ENCODE data around the gene CSNK1G1. TPM values are rescaled to one million over a fixed set of nuclear protein-coding genes. Genes with fewer than 3 reads are reported as not detected.

CSNK1G1 gene
- polyA plus RNA-seq, 1 donor from 2014 or later: 18.9 TPM

- no peaks in the 10 kb centered on the region for H3K36me3 ChIP-seq (ENCODE audit: insufficient read depth, low read length)
- no peaks in the 10 kb centered on the region for H3K79me2 ChIP-seq (replicated peaks; ENCODE audit: insufficient read depth, low read length)
- no peak overlapping the region for H3K27ac ChIP-seq (ENCODE audit: low read length)
- H3K4me2 ChIP-seq (ENCODE audit: low read length): no peak overlapping the region
- H3K9me2 ChIP-seq (ENCODE audit: insufficient read depth, low read length): no peaks in the 10 kb centered on the region
- TF ChIP-seq SMC3 (conservative IDR thresholded peaks at IDR 0.05; ENCODE audit: poor library complexity): no peak
- no peak for TF ChIP-seq MXI1 (conservative IDR thresholded peaks at IDR 0.05; ENCODE audit: poor library complexity, severe bottlenecking)
- TF ChIP-seq POLR2AphosphoS5 (IDR thresholded peaks at IDR 0.05): no peak
- TF ChIP-seq RAD21 (conservative IDR thresholded peaks at IDR 0.05): no peak
- TF ChIP-seq REST (IDR thresholded peaks at IDR 0.05; ENCODE audit: borderline replicate concordance): no peak
- TF ChIP-seq EZH2 (IDR thresholded peaks at IDR 0.05; ENCODE audit: borderline replicate concordance, insufficient read depth, low read length, poor library complexity, severe bottlenecking): no peak
- TF ChIP-seq EP300 (conservative IDR thresholded peaks at IDR 0.05; ENCODE audit: poor library complexity, severe bottlenecking): no peak
- no peak for TF ChIP-seq TAF1 (IDR thresholded peaks at IDR 0.05; ENCODE audit: low read depth)
- no peak for TF ChIP-seq CTCF (IDR thresholded peaks at IDR 0.05; ENCODE audit: poor library complexity, severe bottlenecking)
- H3F3A ChIP-seq (ENCODE audit: insufficient read depth, low read length, poor library complexity, severe bottlenecking): no peaks in the 10 kb centered on the region
- no peak overlapping the region for H3K9ac ChIP-seq (ENCODE audit: low read length)
- no peaks in the 10 kb centered on the region for H4K20me1 ChIP-seq (ENCODE audit: insufficient read depth)
- H3K9me3 ChIP-seq (ENCODE audit: low read length): no peaks in the 10 kb centered on the region
- no peaks in the 10 kb centered on the region for H3K27me3 ChIP-seq (ENCODE audit: insufficient read depth, low read depth, low read length)
- H2AFZ ChIP-seq (ENCODE audit: low read depth, low read length): no peak overlapping the region
- no peak overlapping the region for H3K4me3 ChIP-seq (ENCODE audit: low read length)
Observed at GRCh38 chr15:64340355-64340754, 15.6 kb downstream of the CSNK1G1 start.

GRCh38 chr15:64337761-64338160 lies 18.2 kb downstream of the CSNK1G1 start:
- H4K20me1 ChIP-seq (ENCODE audit: insufficient read depth): no peaks in the 10 kb centered on the region
- no peaks in the 10 kb centered on the region for H3K79me2 ChIP-seq (replicated peaks; ENCODE audit: insufficient read depth, low read length)

More at GRCh38 chr15:64337761-64338160, 18.2 kb downstream of the CSNK1G1 start:
- TF ChIP-seq MXI1 (conservative IDR thresholded peaks at IDR 0.05; ENCODE audit: poor library complexity, severe bottlenecking) (no peak), REST (IDR thresholded peaks at IDR 0.05; ENCODE audit: borderline replicate concordance) (no peak), CTCF (IDR thresholded peaks at IDR 0.05; ENCODE audit: poor library complexity, severe bottlenecking) (no peak), POLR2AphosphoS5 (IDR thresholded peaks at IDR 0.05) (no peak), EP300 (conservative IDR thresholded peaks at IDR 0.05; ENCODE audit: poor library complexity, severe bottlenecking) (no peak), RAD21 (conservative IDR thresholded peaks at IDR 0.05) (no peak), EZH2 (IDR thresholded peaks at IDR 0.05; ENCODE audit: borderline replicate concordance, insufficient read depth, low read length, poor library complexity, severe bottlenecking) (no peak), TAF1 (IDR thresholded peaks at IDR 0.05; ENCODE audit: low read depth) (no peak), SMC3 (conservative IDR thresholded peaks at IDR 0.05; ENCODE audit: poor library complexity) (no peak)
- Histone ChIP-seq H3K36me3 (ENCODE audit: insufficient read depth, low read length) (no peaks in the 10 kb centered on the region), H3K9me3 (ENCODE audit: low read length) (no peaks in the 10 kb centered on the region), H3F3A (ENCODE audit: insufficient read depth, low read length, poor library complexity, severe bottlenecking) (no peaks in the 10 kb centered on the region), H3K4me2 (ENCODE audit: low read length) (no peak overlapping the region), H3K4me3 (ENCODE audit: low read length) (no peak overlapping the region), H2AFZ (ENCODE audit: low read depth, low read length) (no peak overlapping the region), H3K9ac (ENCODE audit: low read length) (no peak overlapping the region), H3K27ac (ENCODE audit: low read length) (no peak overlapping the region), H3K27me3 (ENCODE audit: insufficient read depth, low read depth, low read length) (no peaks in the 10 kb centered on the region), H3K9me2 (ENCODE audit: insufficient read depth, low read length) (no peaks in the 10 kb centered on the region)
